Nephron (organoid): ENCODE results near the gene GGN.
"Not testable (repeated sequence)": the region's sequence is repeated elsewhere in the genome, so short reads cannot be mapped to it uniquely, and the experiment has no call there.

Experiments
- H3K27ac Mint-ChIP-seq, 3 experiments: 2 replicates each; pipeline ENCODE4 v1.8.0; 2020; ENCODE audit warnings: mixed read lengths in 3 of 3, mild to moderate bottlenecking in 2 of 3, moderate library complexity in 1 of 3
- H3K27me3 Mint-ChIP-seq: 2 replicates; pipeline ENCODE4 v1.8.0; 2021; ENCODE audit warnings: low read depth, mild to moderate bottlenecking, moderate library complexity, mixed read lengths
- H3K36me3 Mint-ChIP-seq: 2 replicates; pipeline ENCODE4 v1.8.0; 2020; ENCODE audit warnings: low read depth, mixed read lengths
- H3K4me1 Mint-ChIP-seq: 2 replicates; pipeline ENCODE4 v1.8.0; 2020; ENCODE audit warnings: mixed read lengths
- H3K4me3 Mint-ChIP-seq, 3 experiments: 2 replicates each; pipeline ENCODE4 v1.8.0; 2020; ENCODE audit warnings: mild to moderate bottlenecking in 3 of 3, mixed read lengths in 3 of 3, moderate library complexity in 2 of 3
- H3K9me3 Mint-ChIP-seq: 2 replicates; pipeline ENCODE4 v1.8.0; 2020; ENCODE audit warnings: mixed read lengths
- CTCF ChIP-seq, 3 experiments: fragments of 200-600 bp; sonication (generic); IDR thresholded peaks; one replicate each; pipeline ENCODE4 v1.5.0; 2021; ENCODE audit warnings: antibody characterized with exemption in 3 of 3; ENCODE audit not compliant: unreplicated experiment in 3 of 3

Gene GGN

GRCh38 chr19:38429811-38430156, 42.0 kb upstream of the GGN start:
- no peak for TF ChIP-seq CTCF (IDR thresholded peaks at IDR 0.05; ENCODE audit: unreplicated experiment in 3 of 3)
- Mint-ChIP-seq H3K4me1 (peaks cover 19% of the 10 kb centered on the region), H3K27ac (no peak overlapping the region), H3K4me3 (no peak overlapping the region), H3K36me3 (no peaks in the 10 kb centered on the region), H3K27me3 (peaks cover 13% of the 10 kb centered on the region), H3K9me3 (no peaks in the 10 kb centered on the region)

GRCh38 chr19:38429055-38429810, 41.4 kb upstream of the GGN start:
- Mint-ChIP-seq H3K9me3 (no peaks in the 10 kb centered on the region), H3K27me3 (peaks cover 10% of the 10 kb centered on the region), H3K4me1 (peaks cover 15% of the 10 kb centered on the region), H3K27ac (peak overlapping the region in 1 of 3 experiments; percentile 20), H3K36me3 (no peaks in the 10 kb centered on the region), H3K4me3 (no peak overlapping the region)
- no peak for TF ChIP-seq CTCF (IDR thresholded peaks at IDR 0.05; ENCODE audit: unreplicated experiment in 3 of 3)

GRCh38 chr19:38427035-38427677, 39.3 kb upstream of the GGN start:
- not testable (repeated sequence) for H3K4me3 Mint-ChIP-seq, H3K27me3 Mint-ChIP-seq, H3K4me1 Mint-ChIP-seq, H3K9me3 Mint-ChIP-seq, H3K27ac Mint-ChIP-seq, H3K36me3 Mint-ChIP-seq

- Mint-ChIP-seq H3K36me3 (no peaks in the 10 kb centered on the region), H3K4me1 (peaks cover 5% of the 10 kb centered on the region), H3K9me3 (no peaks in the 10 kb centered on the region), H3K27me3 (peaks cover under 1% of the 10 kb centered on the region), H3K4me3 (peak within 1 kb of the TSS; percentile 28 to 72 (median 63)), H3K27ac (peak within 1 kb of the TSS in 2 of 3 experiments; percentile 49 to 82)
- TF ChIP-seq CTCF (IDR thresholded peaks at IDR 0.05; ENCODE audit: unreplicated experiment in 3 of 3), result no peak
These were observed 38.1 kb upstream of the GGN start, which contains the start of gene RASGRP4 for GRCh38 chr19:38425810-38426466. TSS of gene RASGRP4 (minus strand) at chr19:38426219. CDS start at chr19:38426091, 128 bp downstream.

GRCh38 chr19:38425222-38425809, 37.5 kb upstream of the GGN start:
- no peak overlapping the region for H3K27ac Mint-ChIP-seq

More at GRCh38 chr19:38425222-38425809, 37.5 kb upstream of the GGN start:
- no peaks in the 10 kb centered on the region for H3K36me3 Mint-ChIP-seq
- no peak for TF ChIP-seq CTCF (IDR thresholded peaks at IDR 0.05; ENCODE audit: unreplicated experiment in 3 of 3)
- no peaks in the 10 kb centered on the region for H3K9me3 Mint-ChIP-seq
- H3K4me3 Mint-ChIP-seq, result no peak overlapping the region
- peaks cover 5% of the 10 kb centered on the region for H3K4me1 Mint-ChIP-seq
- peaks cover 5% of the 10 kb centered on the region for H3K27me3 Mint-ChIP-seq
